ENCODE measurements around the gene MAP4K2.

- TF ChIP-seq FOXA1 (IDR thresholded peaks at IDR 0.05) (no peak), BHLHE40 (IDR thresholded peaks at IDR 0.05; ENCODE audit: borderline replicate concordance) (no peak)
Observed at GRCh38 chr11:64810891-64811272, 7.9 kb upstream of the MAP4K2 start.
